Measurements from ENCODE around the gene FADD.

The FADD gene

GRCh38 chr11:70220136-70220535 is 17.0 kb downstream of the FADD start:
- TF ChIP-seq CTCF (IDR thresholded peaks at IDR 0.05; ENCODE audit: extremely low read depth, insufficient read depth, missing control alignments): no peak
- DNase-seq (ENCODE audit: low spot score): no peak
- in situ Hi-C loops (cut with MboI; ENCODE audit: low pct_unique_long_range_greater_than_20kb, low sequenced_read_pairs, unreplicated experiment): no loop called here

GRCh38 chr11:70220920-70221319 is 17.8 kb downstream of the FADD start:
- in situ Hi-C loops (cut with MboI; ENCODE audit: low pct_unique_long_range_greater_than_20kb, low sequenced_read_pairs, unreplicated experiment): no loop called here
- no peak for TF ChIP-seq CTCF (IDR thresholded peaks at IDR 0.05; ENCODE audit: extremely low read depth, insufficient read depth, missing control alignments)
- no peak for DNase-seq (ENCODE audit: low spot score)

- in situ Hi-C loops (cut with MboI; ENCODE audit: low pct_unique_long_range_greater_than_20kb, low sequenced_read_pairs, unreplicated experiment): no loop called here
- DNase-seq (ENCODE audit: low spot score): no peak
- TF ChIP-seq CTCF (IDR thresholded peaks at IDR 0.05; ENCODE audit: extremely low read depth, insufficient read depth, missing control alignments): no peak
Observed at GRCh38 chr11:70225681-70226177, 22.6 kb downstream of the FADD start.

GRCh38 chr11:70226183-70226582 is 23.1 kb downstream of the FADD start:
- TF ChIP-seq CTCF (IDR thresholded peaks at IDR 0.05; ENCODE audit: extremely low read depth, insufficient read depth, missing control alignments): no peak
- in situ Hi-C loops (cut with MboI; ENCODE audit: low pct_unique_long_range_greater_than_20kb, low sequenced_read_pairs, unreplicated experiment): no loop called here
- no peak for DNase-seq (ENCODE audit: low spot score)

DNA sequence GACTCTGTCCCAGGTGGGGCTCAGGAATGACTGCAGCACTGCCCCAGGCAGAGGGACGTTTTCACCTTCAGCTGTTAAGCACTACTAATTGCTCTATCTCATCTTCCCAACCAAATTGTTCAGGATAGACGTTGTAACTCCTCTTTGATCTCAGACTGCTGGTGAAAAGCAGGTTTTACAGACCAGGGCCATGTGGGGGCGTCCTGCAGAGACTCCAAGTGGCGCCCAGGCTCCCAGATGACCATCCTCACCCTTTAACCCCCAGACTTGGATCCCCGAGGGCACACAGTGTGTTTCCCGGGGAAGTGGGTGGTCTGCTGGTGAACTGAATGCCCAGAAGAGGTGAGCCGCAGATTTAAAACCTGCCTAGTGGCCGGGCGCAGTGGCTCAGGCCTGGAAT is 23.9 kb downstream of the FADD start:
- in situ Hi-C loops (cut with MboI; ENCODE audit: low pct_unique_long_range_greater_than_20kb, low sequenced_read_pairs, unreplicated experiment): no loop called here
- no peak for DNase-seq (ENCODE audit: low spot score)
- TF ChIP-seq CTCF (IDR thresholded peaks at IDR 0.05; ENCODE audit: extremely low read depth, insufficient read depth, missing control alignments): no peak

GRCh38 chr11:70229737-70230136 is 26.6 kb downstream of the FADD start:
- DNase-seq (ENCODE audit: low spot score): no peak
- TF ChIP-seq CTCF (IDR thresholded peaks at IDR 0.05; ENCODE audit: extremely low read depth, insufficient read depth, missing control alignments): no peak
- in situ Hi-C loops (cut with MboI; ENCODE audit: low pct_unique_long_range_greater_than_20kb, low sequenced_read_pairs, unreplicated experiment): no loop called here

Data from GM13977 (cell line).